Heart left ventricle (tissue), 16 donors: ENCODE data around the gene MSLN. TPM values are rescaled to one million over a fixed set of nuclear protein-coding genes. Genes with fewer than 3 reads are reported as not detected.

Source experiments
- ATAC-seq, 4 donors: fragments of 200-7000 bp; cut with Tn5 transposase; one replicate each; pipeline ENCODE4 v1.9.1; 2020 to 2022; ENCODE audit warnings: moderate library complexity in 4 of 4, mild to moderate bottlenecking in 3 of 4, moderate number of reproducible peaks in 1 of 4
- DNase-seq, 5 donors: peaks; one replicate each; pipeline ENCODE4 v3.0.0-alpha.2; 2020
- H3K27ac ChIP-seq, 12 donors: fragments of 200-600 bp; sonication (generic) in 4 of 12; one replicate each; pipeline versions ENCODE4 v1.5.0 to v1.8.0; 2016 to 2022; ENCODE audit warnings: mild to moderate bottlenecking in 2 of 12
- H3K27me3 ChIP-seq, 9 donors: fragments of 200-600 bp; sonication (generic) in 2 of 9; one replicate each; pipeline versions ENCODE4 v1.5.1 to v1.8.0; 2016 to 2022; ENCODE audit warnings: mild to moderate bottlenecking in 3 of 9
- H3K36me3 ChIP-seq, 9 donors: fragments of 200-600 bp; sonication (generic) in 2 of 9; one replicate each; pipeline versions ENCODE4 v1.5.0 to v1.8.0; 2018 to 2022; ENCODE audit warnings: mild to moderate bottlenecking in 2 of 9
- H3K4me1 ChIP-seq, 12 donors: fragments of 200-600 bp; sonication (generic) in 4 of 12; one replicate each; pipeline versions ENCODE4 v1.5.0 to v1.8.0; 2016 to 2022; ENCODE audit warnings: mild to moderate bottlenecking in 3 of 12
- H3K4me3 ChIP-seq, 12 donors: fragments of 200-600 bp; sonication (generic) in 4 of 12; one replicate each; pipeline versions ENCODE4 v1.5.0 to v1.8.0; 2017 to 2022; ENCODE audit warnings: mild to moderate bottlenecking in 9 of 12, moderate library complexity in 4 of 12
- H3K9me3 ChIP-seq, 12 donors: fragments of 200-600 bp; sonication (generic) in 4 of 12; one replicate each; pipeline versions ENCODE4 v1.5.0 to v1.8.0; 2016 to 2022; ENCODE audit warnings: mild to moderate bottlenecking in 1 of 12
- CTCF ChIP-seq, 12 donors: fragments of 200-600 bp; sonication (generic) in 4 of 12; IDR thresholded peaks; one replicate each; pipeline versions ENCODE4 v1.5.0 to v1.8.0; 2018 to 2022; ENCODE audit warnings: antibody characterized with exemption in 12 of 12, mild to moderate bottlenecking in 5 of 12
- POLR2A ChIP-seq, 2 donors: fragments of 450-650 bp; IDR thresholded peaks; one replicate each; pipeline ENCODE4 v1.6.1; 2017; ENCODE audit warnings: antibody characterized with exemption in 2 of 2, mild to moderate bottlenecking in 2 of 2, moderate library complexity in 2 of 2
- WGBS, 4 donors: extraction: QIAGEN DNeasy Blood & Tissue Kit in 2 of 4; methylation state at CpG; one replicate each; pipeline versions ENCODE4 v1.1.5 to v1.1.7; 2013 to 2018; 5-methylcytosine and 5-hydroxymethylcytosine counted together
- intact Hi-C, 10 donors: fragments of 100-400 bp; cut with DNase I; formaldehyde crosslinking; loops; one replicate each; pipeline versions ENCODE4 v1.11.1 to v1.14.2; 2022
- polyA plus RNA-seq, 2 donors: library from polyadenylated mRNA; stranded (reverse); fragments of 200-250 nt; gene quantifications; one replicate each; pipeline ENCODE4 v1.2.3, GENCODE V29; 2013
- total RNA-seq, 9 donors: library from RNA; depleted of rRNA in 2 of 9; stranded (reverse); fragments of >200 nt in 2 of 9; fragmentation: NEBNext Ultra II Directional in 3 of 9; extraction: Animal tissue kit (Norgen Biotek cat#: 25700) in 3 of 9; gene quantifications; one replicate each; pipeline versions ENCODE4 v1.1.0 to v1.2.4, GENCODE V29; 2016 to 2023
- donor health status: ischemic (EF 13 %, LVEDD 7.1; RV severe dilation, severe dysfunction).
- donor health status: healthy with polysubstance abuse.
- donor health status: DM: no; HTN: yes; CAD: no.
- donor health status: DM: no; HTN: no; CAD: no.
- donor health status: ischemic (EF 25% LVEDD 6.9; RV normal size, moderate dysfunction).
- donor health status: ischemic (EF 25% LVEDD 5.7; RV mildly dilated, moderate dysfunction).
- donor health status: healthy.
- donor health status: DM: yes; HTN: yes; CAD: no.
- donor health status: ischemic (EF 35%, LVEDD 5.7; RV mildly dilated, moderate dysfunction).
- donor health status: nonischemic (EF 11% LVEDD 7.7; RV severe dilation, severe dysfunction).
- donor health status: DM: yes; HTN: yes; CAD: no.
- donor health status: PGD.
- donor health status: ischemic (EF 29% LVEDD 5.4; RV normal size, mild dysfunction).
- donor health status: nonischemic (EF 23%, LVEDD 6.1; RV moderate dilation, normal function).

Gene MSLN
- total and polyA plus RNA-seq, 11 donors = 0.48 to 82.2 (median 0.50) TPM; not detected in 8

GRCh38 chr16:789191-789850, 28.8 kb downstream of the MSLN start:
- TF ChIP-seq CTCF (IDR thresholded peaks at IDR 0.05) (no peak), POLR2A (IDR thresholded peaks at IDR 0.05) (no peak)
- ATAC-seq (no peak), DNase-seq (no peak)
- H3K27ac ChIP-seq = no peak overlapping the region
- peaks cover 0 to 11% (median 0%) of the 10 kb centered on the region in 9 donors for H3K36me3 ChIP-seq
- H3K4me1 ChIP-seq = peaks cover 0 to 29% (median 16%) of the 10 kb centered on the region in 12 donors
- intact Hi-C loops = no loop called here
- WGBS, 4 donors = 64 to 77% (median 72%) methylated on average over 19 to 33 of the region's 33 CpGs
- no peaks in the 10 kb centered on the region for H3K9me3 ChIP-seq
- no peaks in the 10 kb centered on the region for H3K27me3 ChIP-seq
- peak overlapping the region; percentile 58 to 96 (median 84) for H3K4me3 ChIP-seq

- 91 to 96% (median 94%) methylated on average over 9 to 17 of the region's 17 CpGs for WGBS, 4 donors
- Histone ChIP-seq H3K4me3 (no peak overlapping the region), H3K27ac (no peak overlapping the region), H3K27me3 (no peaks in the 10 kb centered on the region), H3K9me3 (no peaks in the 10 kb centered on the region), H3K36me3 (peaks cover 0 to 11% (median 0%) of the 10 kb centered on the region in 9 donors), H3K4me1 (peaks cover 0 to 29% (median 16%) of the 10 kb centered on the region in 12 donors)
- TF ChIP-seq POLR2A (IDR thresholded peaks at IDR 0.05) (no peak), CTCF (IDR thresholded peaks at IDR 0.05) (no peak)
- DNase-seq (no peak), ATAC-seq (no peak)
- intact Hi-C loops = no loop called here
Measured at GRCh38 chr16:790086-790485, 29.6 kb downstream of the MSLN start.

DNA sequence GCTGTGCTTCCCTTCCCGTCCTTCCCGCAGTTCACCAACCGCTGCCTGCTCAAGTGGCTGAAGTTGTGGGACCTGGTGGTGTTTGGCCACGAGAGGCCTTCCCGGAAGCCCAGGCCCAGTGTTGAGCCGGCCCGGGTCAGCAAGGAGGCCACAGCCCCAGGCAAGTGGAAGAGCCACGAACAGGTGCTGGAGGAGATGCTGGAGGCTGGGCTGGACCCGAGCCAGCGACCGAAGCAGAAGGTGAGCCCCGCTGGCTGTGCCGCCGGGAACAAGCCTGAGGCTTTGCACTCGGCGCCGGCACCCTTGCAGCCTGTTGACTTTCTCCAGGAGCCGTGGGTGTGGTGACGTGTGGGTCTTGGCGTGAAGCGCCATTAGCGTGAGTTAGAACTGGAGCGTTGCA, 30.6 kb downstream of the MSLN start:
- Histone ChIP-seq H3K36me3 (peaks cover 0 to 7% (median 0%) of the 10 kb centered on the region in 9 donors), H3K27me3 (no peaks in the 10 kb centered on the region), H3K27ac (no peak overlapping the region), H3K9me3 (no peaks in the 10 kb centered on the region), H3K4me3 (no peak overlapping the region), H3K4me1 (peaks cover 0 to 22% (median 16%) of the 10 kb centered on the region in 12 donors)
- WGBS, 4 donors = 96 to 97% (median 96%) methylated on average over 14 to 23 of the region's 23 CpGs
- no peak for DNase-seq
- ATAC-seq = no peak
- no peak for TF ChIP-seq POLR2A (IDR thresholded peaks at IDR 0.05)
- TF ChIP-seq CTCF (IDR thresholded peaks at IDR 0.05) = no peak
- intact Hi-C loops = no loop called here

- 89 to 94% (median 93%) methylated on average over 33 to 46 of the region's 46 CpGs for WGBS, 4 donors
- TF ChIP-seq POLR2A (IDR thresholded peaks at IDR 0.05) = no peak
- ATAC-seq (no peak), DNase-seq (no peak)
- Histone ChIP-seq H3K36me3 (peaks cover 0 to 7% (median 0%) of the 10 kb centered on the region in 9 donors), H3K4me1 (peaks cover 0 to 15% (median 11%) of the 10 kb centered on the region in 12 donors), H3K9me3 (no peaks in the 10 kb centered on the region), H3K4me3 (no peak overlapping the region), H3K27me3 (peaks cover 0 to 11% (median 0%) of the 10 kb centered on the region in 9 donors), H3K27ac (no peak overlapping the region)
- intact Hi-C loops = no loop called here
Measured at GRCh38 chr16:792221-792995, 31.9 kb downstream of the MSLN start.
